Measurements from ENCODE around the gene MYCT1.
"Not testable (repeated sequence)": the region's sequence is repeated elsewhere in the genome, so short reads cannot be mapped to it uniquely, and the experiment has no call there.

Gene MYCT1, protein sequence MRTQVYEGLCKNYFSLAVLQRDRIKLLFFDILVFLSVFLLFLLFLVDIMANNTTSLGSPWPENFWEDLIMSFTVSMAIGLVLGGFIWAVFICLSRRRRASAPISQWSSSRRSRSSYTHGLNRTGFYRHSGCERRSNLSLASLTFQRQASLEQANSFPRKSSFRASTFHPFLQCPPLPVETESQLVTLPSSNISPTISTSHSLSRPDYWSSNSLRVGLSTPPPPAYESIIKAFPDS

DNA sequence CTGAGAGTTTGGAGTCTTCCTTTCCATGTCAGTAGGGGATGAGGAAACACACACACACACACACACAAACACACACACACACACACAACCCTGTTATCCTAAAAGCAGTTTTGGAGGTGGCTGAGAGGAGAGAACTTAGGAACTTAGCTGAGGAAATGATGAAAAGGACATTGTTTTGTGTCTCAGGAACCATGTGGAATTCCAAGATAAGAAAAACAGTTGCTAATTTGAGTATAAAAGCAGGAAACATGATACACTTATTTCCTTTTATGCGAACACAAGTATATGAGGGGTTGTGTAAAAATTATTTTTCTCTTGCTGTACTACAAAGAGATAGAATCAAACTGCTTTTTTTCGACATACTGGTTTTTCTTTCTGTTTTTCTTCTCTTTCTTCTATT, at the start of gene MYCT1:
Gene MYCT1 (plus strand): TSS at position 264 of the 400 bp plus-strand sequence. CDS start 6 bp downstream, at position 270.
- DNase-seq, result no peak

GRCh38 chr6:152648105-152648504, 49.6 kb upstream of the MYCT1 start:
- no peak for DNase-seq

- DNase-seq, result no peak
Observed at GRCh38 chr6:152651986-152652385, 45.7 kb upstream of the MYCT1 start.

DNA sequence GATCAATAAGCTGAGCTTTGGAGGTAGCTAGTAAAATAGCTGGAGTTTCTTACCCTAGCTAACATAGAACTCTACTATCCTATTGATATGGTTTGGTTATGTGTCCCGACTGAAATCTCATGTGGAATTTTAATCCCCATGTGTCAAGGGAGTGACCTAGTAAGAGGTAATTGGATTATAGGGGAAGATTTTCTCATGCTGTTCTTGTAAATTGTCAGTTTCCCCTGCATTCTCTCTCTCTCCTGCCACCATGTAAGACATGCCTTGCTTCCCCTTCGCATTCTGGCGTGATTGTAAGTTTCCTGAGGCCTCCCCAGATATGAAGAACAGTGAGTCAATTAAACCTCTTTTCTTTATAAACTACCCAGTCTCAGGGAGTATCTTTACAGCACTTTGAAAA, 35.9 kb upstream of the MYCT1 start:
- DNase-seq, result no peak

DNA sequence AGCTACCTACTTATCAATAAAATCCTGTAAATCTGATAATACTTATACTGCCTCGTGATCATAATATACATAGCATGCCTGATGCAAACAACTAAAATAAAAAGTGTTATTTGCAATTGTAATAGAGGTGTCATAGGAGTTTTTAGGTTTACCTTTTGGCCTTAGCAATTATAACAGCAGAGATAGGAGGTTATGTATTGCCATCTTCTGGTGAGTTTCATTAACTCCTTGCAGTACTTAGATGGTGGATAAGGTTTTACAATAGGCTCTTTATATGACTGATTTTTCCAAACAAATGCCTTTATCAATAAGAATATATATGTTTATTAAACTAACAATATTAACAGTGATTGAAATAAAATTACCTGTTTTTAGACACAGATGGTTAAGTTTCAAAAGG, 27.8 kb upstream of the MYCT1 start:
- peak; percentile 50 to 57 for DNase-seq

DNA sequence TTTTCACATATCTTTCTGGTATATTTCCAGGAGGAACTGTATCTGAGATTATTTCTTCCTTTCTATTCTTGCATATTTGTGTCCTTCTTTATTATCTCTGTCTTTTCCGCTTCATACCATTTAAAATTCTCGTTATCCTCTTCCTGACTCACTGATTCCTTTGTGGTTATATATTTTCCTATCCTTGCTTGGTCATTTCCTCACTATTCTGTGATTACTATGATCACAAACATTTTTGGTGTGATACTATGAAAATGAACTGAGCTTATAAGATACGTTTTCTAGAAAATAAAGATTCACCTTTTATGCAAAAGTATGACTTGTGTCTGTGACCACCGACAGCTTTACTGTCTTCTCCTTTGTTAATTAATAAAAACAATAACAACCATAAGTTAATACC, 26.5 kb upstream of the MYCT1 start:
- no peak for DNase-seq

DNA sequence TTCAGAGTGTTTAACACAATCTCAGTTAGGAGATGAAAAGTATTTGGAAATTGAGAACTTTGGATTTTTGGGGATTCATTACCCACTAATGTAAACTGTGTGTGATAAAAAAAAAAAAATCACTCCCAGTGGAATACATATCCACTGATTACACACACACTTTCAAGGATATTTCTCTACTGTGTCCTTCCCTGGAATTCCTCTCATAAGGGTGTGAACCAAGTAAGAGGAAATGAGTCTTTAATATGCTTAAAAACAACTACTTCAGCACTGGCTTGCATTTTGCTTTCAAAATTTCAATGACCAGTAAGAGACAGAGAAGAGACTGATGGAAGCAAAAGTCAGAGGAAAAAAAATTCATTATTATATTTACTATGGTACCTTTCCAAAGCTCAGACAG, 24.5 kb upstream of the MYCT1 start:
- no peak for DNase-seq

- DNase-seq, result no peak
Observed at GRCh38 chr6:152680151-152680550, 17.5 kb upstream of the MYCT1 start.

- no peak for DNase-seq
Observed at GRCh38 chr6:152680879-152681517, 16.7 kb upstream of the MYCT1 start.

DNA sequence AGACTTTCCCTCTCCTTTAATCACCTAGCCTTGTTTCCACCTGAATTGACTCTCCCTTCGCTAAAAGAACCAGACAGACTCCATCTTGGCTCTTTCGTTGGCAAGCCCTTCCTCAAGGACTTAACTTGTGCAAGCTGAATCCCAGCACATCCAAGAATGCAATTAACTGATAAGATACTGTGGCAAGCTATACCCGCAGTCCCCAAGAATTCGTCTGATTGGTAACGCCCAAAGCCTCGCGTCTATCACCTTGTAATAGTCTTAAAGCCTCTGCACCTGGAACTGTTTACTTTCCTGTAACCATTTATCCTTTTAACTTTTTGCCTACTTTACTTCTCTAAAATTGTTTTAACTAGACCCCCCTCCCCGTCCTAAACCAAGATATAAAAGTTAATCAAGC, 15.6 kb upstream of the MYCT1 start:
- no peak for DNase-seq

DNA sequence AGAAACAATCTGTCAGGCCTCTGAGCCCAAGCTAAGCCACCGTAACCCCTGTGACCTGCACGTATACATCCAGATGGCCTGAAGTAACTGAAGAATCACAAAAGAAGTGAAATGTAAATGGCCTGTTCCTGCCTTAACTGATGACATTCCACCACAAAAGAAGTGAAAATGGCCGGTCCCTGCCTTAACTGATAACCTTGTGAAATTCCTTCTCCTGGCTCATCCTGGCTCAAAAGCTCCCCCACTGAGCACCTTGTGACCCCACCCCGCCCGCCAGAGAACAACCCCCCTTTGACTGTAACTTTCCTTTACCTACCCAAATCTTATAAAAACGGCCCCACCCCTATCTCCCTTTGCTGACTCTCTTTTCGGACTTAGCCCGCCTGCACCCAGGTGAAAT, 14.8 kb upstream of the MYCT1 start:
- DNase-seq, result not testable (repeated sequence)

DNA sequence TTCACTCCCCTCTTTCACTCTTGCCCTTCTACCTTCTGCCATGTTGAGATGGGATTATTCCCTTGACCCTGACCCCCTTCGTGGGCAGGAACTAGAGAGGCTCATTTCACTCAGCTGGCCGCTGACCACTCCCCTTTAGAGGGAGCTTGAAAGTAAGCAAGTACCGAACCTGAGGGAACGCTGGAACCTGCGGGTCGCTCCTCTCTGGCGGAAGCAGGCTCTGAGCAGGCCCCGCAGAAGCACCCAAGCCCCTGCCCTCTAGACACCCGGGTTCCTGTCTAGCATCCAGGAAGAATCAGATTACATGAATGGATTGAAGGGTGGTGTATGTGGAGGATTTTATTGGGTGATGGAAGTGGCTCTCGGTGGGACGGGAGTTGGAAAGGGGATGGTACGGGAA, 11.9 kb upstream of the MYCT1 start:
- DNase-seq, result no peak

DNA sequence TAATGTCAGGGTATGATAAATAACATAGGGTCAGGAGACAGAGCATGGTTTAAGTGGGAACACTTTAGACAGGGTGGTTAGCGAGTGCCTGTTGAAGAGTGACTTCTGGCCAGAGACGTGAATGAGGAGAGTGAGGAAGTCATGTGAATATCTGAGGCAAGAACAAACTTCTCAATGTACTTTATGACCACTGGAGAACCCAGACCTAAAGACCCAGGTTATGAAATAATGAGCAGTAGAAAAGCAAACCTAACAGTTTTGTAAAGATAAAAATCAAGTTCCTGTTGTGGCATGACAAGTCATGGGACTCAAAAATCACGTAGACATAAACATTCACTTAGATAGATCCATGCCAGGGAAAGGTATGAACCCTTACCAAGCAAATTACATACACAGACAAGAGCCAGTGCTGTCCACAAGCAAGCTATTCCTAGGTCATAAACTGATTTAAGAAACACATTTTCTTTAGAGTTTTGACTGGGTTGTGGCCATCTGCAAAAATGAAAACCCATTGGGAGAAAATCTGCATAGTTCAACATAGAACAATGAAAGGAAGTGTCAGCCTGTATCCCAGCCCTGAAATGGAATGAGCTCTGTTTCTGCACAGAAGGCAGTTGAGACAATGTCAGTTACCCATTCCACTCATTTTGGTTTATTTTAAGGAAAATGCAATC, 2.2 kb upstream of the MYCT1 start:
- peak; percentile 48 to 63 for DNase-seq

DNA sequence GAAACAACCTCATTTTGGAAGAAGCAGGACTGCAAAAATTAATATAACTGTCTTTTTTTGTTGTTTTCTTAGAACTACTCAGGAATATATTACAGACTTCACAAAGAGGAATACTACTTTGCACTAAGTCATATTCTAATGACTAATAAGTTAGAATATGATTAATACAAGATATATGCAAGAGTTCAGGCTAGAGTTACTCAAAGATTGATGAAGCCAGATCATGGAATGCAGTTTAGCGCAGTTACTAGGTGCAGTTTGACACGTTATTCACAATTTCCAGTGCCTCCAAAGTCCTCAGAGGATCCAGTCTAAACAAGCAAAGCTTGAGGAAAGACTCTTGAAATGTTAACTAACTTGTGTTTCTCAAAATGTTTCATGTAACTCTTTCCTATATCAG, 1.2 kb upstream of the MYCT1 start:
- no peak for DNase-seq

DNA sequence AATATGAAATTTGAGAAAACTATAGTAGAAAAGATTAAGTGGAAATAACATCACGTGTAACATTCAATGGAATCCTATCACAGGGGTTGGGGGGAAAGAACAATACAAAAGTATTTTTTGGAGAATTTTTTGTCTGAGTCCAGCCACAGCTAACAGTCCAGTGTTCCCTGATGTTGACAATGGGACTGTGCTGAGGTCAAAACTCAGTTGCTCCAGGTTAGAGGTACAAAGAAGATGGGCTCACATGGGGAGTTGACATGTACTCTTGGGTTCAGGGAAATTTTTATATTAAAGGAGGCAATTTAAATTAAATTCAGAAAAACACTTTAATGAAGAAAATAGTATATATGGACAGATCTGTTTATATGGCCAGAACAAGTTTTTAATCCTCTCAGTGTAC, 995 bp downstream of the MYCT1 start:
- DNase-seq, result no peak

- DNase-seq, result no peak
Observed at GRCh38 chr6:152700427-152700826, 2.7 kb downstream of the MYCT1 start.

DNA sequence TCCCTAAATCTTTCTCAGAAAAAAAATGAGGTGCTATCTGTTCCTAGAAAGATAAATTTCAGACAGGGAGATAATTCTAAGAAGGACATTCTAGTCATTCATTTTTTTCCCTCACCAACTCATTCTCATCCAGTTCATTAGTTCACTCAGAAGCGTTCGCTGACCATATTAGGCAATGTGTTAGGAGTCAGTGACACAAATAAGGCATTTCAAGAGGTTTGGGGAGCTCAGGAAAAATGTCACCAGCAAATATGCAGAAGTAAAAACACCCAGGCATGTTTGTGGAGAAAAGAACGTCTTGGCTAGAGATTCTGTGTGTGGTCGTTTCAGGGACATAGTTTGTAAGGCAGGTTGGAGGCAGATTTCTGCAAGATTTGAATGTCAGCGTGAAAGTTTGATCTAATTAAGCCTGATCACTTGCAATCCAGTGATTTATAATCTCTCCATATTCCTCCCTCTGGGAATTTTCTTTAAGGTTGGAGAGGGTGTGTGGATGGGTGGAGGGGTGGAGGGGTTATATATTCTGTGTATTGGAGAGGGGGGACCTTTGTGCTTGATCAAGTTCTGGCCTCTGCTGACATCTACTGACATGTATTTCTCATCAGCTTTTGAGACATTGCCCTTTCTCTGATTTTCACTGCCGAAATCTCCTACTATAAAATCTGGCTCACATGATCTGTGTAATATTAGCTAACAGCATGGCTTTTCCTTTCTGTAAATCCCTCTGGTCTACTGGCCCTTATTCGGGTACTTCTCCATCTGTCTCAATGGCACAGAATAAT, 3.6 kb downstream of the MYCT1 start:
- DNase-seq, result no peak

DNA sequence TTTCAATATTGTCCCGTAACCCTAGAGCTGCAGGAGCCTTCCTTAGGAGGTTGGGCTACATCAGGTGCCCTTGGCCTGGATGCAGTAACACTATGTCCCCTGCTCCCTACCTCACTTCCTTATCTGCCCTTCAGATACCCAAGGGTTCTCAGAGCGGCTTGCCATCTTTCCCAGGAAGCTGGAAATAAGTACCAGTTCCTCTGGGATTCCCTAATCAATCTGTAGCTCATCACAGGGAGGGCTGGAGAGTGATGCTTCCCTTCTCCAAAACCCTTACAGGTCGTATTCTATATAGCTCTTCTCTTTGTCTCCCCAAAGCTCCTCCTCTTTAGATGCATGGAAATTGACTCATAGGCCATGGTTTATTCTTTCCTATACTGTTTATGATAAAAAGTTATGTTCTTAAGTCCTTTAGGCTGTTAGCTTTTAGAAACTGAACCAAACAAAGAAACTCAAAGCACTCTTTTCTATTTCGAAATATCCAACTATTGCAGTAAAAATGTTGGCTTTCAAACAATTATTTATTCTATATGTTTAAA, 4.2 kb downstream of the MYCT1 start:
- no peak for DNase-seq

DNA sequence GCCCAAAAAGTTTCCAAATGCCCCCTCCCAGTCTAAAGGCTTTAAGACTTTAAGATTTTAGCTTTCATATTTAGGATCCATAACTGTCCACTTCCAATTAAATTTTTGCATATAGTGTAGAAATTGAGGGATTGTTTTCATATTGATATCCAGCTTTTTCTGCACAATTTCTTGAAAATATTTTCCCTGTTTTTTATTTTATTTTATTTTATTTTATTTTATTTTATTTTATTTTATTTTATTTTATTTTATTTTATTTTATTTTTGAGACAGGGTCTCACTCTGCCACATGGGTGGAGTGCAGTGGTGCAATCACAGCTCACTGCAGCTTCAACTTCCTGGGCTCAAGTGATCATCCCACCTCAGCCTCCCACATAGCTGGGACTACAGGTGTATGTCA, 6.1 kb downstream of the MYCT1 start:
- not testable (repeated sequence) for DNase-seq

DNA sequence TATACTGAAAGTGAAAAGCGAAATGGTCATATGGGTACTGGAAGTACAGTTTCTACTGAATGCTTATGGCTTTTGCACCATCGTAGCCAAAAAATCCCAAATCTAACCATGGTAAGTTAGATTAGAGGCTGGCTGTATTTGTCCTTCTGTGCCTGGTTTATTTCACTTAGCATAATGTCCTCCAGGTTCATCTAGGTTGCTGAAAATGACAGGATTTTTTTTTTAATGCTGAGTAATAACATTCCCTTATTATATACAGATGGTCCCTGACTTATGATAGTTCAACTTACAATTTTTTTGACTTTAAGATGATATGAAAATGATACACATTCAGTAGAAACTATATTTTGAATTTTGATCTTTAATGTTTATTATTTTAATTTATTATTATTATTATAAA, 7.6 kb downstream of the MYCT1 start:
- DNase-seq, result no peak

DNA sequence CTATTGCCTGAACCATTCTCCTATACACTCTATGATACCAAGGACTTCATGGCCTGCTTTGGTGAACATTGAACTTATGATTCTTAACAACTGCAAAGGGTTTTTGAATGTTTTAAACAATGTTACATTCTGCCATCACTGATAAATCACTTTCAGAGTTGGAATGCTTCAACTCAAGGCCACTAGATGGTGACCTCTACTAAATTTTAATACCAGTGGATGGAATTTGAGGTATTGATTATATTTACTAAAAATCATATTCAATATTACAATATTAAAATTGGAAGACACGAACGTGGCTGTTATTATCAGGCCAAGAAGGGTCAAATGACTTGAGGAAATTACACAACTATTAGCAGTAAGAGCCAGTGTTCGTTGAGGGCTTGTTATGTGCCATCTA, 18.6 kb downstream of the MYCT1 start:
- no peak for DNase-seq

DNA sequence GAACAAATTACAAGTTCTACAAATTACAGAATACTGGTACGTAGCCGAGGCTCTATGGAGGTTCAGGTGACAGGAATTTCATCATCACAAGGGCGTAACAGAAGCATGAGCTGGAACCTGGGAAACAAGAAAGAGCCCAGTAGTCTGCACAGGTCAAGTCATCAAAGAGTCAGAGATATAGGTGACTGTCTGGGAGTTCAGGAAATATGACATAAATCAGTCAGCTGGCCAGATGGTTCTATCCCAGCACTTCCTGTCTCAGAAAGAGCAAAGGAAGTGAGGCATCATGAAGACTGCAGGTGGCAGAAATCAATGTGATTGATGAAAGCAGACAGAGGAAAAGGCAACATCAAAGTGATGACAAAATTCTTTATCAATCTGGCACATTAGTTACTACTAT, 23.3 kb downstream of the MYCT1 start:
- no peak for DNase-seq

DNA sequence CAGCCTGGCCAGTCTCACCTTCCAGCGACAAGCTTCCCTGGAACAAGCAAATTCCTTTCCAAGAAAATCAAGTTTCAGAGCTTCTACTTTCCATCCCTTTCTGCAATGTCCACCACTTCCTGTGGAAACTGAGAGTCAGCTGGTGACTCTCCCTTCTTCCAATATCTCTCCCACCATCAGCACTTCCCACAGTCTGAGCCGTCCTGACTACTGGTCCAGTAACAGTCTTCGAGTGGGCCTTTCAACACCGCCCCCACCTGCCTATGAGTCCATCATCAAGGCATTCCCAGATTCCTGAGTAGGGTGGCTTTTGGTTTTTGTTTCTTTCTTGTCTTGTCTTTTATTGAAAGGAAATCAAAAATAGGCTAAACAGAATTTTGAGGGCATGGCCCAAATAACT, 24.3 kb downstream of the MYCT1 start:
- DNase-seq, result no peak

Measured in AML-193 (cell line).